H9 (cell line): ENCODE measurements around the gene S100Z. TPM values are rescaled to one million over a fixed set of nuclear protein-coding genes. Genes with fewer than 3 reads are reported as not detected.

Experiments
- DNase-seq: peaks from one replicate; pipeline ENCODE4 v3.0.0-alpha.2; 2017
- H2AFZ ChIP-seq: one replicate; pipeline ENCODE4 v1.6.1; 2013; ENCODE audit warnings: mild to moderate bottlenecking, low read length, control low read depth, moderate library complexity
- H2AK5ac ChIP-seq: 2 replicates; pipeline ENCODE4 v1.6.1; 2013; ENCODE audit warnings: low read length, control low read depth, mixed read lengths; ENCODE audit not compliant: insufficient read length
- H2BK120ac ChIP-seq: one replicate; pipeline ENCODE4 v1.6.1; 2013; ENCODE audit warnings: low read depth, mild to moderate bottlenecking, low read length, control low read depth, inconsistent platforms; ENCODE audit not compliant: poor library complexity, severe bottlenecking
- H2BK12ac ChIP-seq: 2 replicates; pipeline ENCODE4 v1.6.1; 2013; ENCODE audit warnings: low read length, control low read depth, mixed read lengths, low read depth; ENCODE audit not compliant: insufficient read length
- H2BK15ac ChIP-seq: 2 replicates; pipeline ENCODE4 v1.6.1; 2013; ENCODE audit warnings: low read depth, low read length, control low read depth
- H2BK20ac ChIP-seq: one replicate; pipeline ENCODE4 v1.6.1; 2013; ENCODE audit warnings: low read depth, mild to moderate bottlenecking, low read length, control low read depth, inconsistent platforms; ENCODE audit not compliant: poor library complexity, severe bottlenecking
- H2BK5ac ChIP-seq: 2 replicates; pipeline ENCODE4 v1.6.1; 2013; ENCODE audit warnings: low read length, control low read depth, mixed read lengths; ENCODE audit not compliant: insufficient read length
- H3K14ac ChIP-seq: 2 replicates; pipeline ENCODE4 v1.6.1; 2013; ENCODE audit warnings: low read length, control low read depth; ENCODE audit not compliant: insufficient read depth
- H3K18ac ChIP-seq: 2 replicates; pipeline ENCODE4 v1.6.1; 2013; ENCODE audit warnings: low read depth, mild to moderate bottlenecking, mixed read lengths, low read length, control low read depth; ENCODE audit not compliant: insufficient read length
- H3K23ac ChIP-seq: 2 replicates; pipeline ENCODE4 v1.6.1; 2013; ENCODE audit warnings: low read length, control low read depth, mixed read lengths, low read depth; ENCODE audit not compliant: insufficient read length
- H3K23me2 ChIP-seq: 2 replicates; pipeline ENCODE4 v1.6.1; 2013; ENCODE audit warnings: low read depth, mild to moderate bottlenecking, mixed read lengths, low read length, control low read depth; ENCODE audit not compliant: insufficient read length, poor library complexity, severe bottlenecking
- H3K27ac ChIP-seq: 2 replicates; pipeline ENCODE4 v1.5.1; 2013; ENCODE audit warnings: low read length, control low read depth, mixed read lengths, low read depth; ENCODE audit not compliant: insufficient read length
- H3K27me3 ChIP-seq: 2 replicates; pipeline ENCODE4 v1.6.1; 2013; ENCODE audit warnings: low read length, control low read depth, inconsistent platforms; ENCODE audit not compliant: insufficient read depth
- H3K4ac ChIP-seq: 2 replicates; pipeline ENCODE4 v1.6.1; 2013; ENCODE audit warnings: low read depth, mild to moderate bottlenecking, control low read depth, inconsistent platforms, low read length, moderate library complexity
- H3K4me1 ChIP-seq: 2 replicates; pipeline ENCODE4 v1.6.1; 2013; ENCODE audit warnings: low read length, control low read depth, inconsistent platforms; ENCODE audit not compliant: insufficient read depth
- H3K4me2 ChIP-seq: 2 replicates; pipeline ENCODE4 v1.6.1; 2013; ENCODE audit warnings: low read length, control low read depth, mixed read lengths; ENCODE audit not compliant: insufficient read length, insufficient read depth
- H3K56ac ChIP-seq: 2 replicates; pipeline ENCODE4 v1.6.1; 2013; ENCODE audit warnings: low read depth, mild to moderate bottlenecking, mixed read lengths, low read length, control low read depth; ENCODE audit not compliant: insufficient read length
- H3K79me1 ChIP-seq: 2 replicates; pipeline ENCODE4 v1.6.1; 2013; ENCODE audit warnings: low read depth, mild to moderate bottlenecking, moderate library complexity, low read length, control low read depth, inconsistent platforms; ENCODE audit not compliant: insufficient read depth, poor library complexity, severe bottlenecking
- H3K79me2 ChIP-seq: 2 replicates; pipeline ENCODE4 v1.6.1; 2013; ENCODE audit warnings: low read length, control low read depth, inconsistent platforms; ENCODE audit not compliant: insufficient read depth
- H3K9ac ChIP-seq: 2 replicates; pipeline ENCODE4 v1.6.1; 2013; ENCODE audit warnings: low read length, control low read depth, mixed read lengths; ENCODE audit not compliant: insufficient read length; ENCODE audit errors: extremely low read depth
- H3K9me3 ChIP-seq: one replicate; pipeline ENCODE4 v1.6.1; 2013; ENCODE audit warnings: low read depth, low read length, inconsistent platforms; ENCODE audit not compliant: control insufficient read depth
- H3T11ph ChIP-seq: one replicate; pipeline ENCODE4 v1.6.1; 2013; ENCODE audit warnings: mild to moderate bottlenecking, low read length, control low read depth, inconsistent platforms
- H4K20me1 ChIP-seq: one replicate; pipeline ENCODE4 v1.6.1; 2013; ENCODE audit not compliant: control insufficient read depth, insufficient read length, insufficient read depth
- H4K5ac ChIP-seq: 2 replicates; pipeline ENCODE4 v1.6.1; 2013; ENCODE audit warnings: low read depth, mild to moderate bottlenecking, mixed read lengths, low read length, control low read depth; ENCODE audit not compliant: insufficient read length
- H4K8ac ChIP-seq: replicated peaks from 2 replicates; pipeline ENCODE4 v1.6.1; 2013; ENCODE audit warnings: low read length, control low read depth, mixed read lengths, low read depth; ENCODE audit not compliant: insufficient read length
- H4K91ac ChIP-seq: 2 replicates; pipeline ENCODE4 v1.6.1; 2013; ENCODE audit warnings: low read depth, mild to moderate bottlenecking, moderate library complexity, mixed read lengths, low read length, control low read depth; ENCODE audit not compliant: insufficient read length
- H3K27ac Mint-ChIP-seq, 3 experiments: 2 replicates in 2 of 3; 3 replicates in 1 of 3; pipeline ENCODE4 v1.8.0; 2020 to 2021; ENCODE audit warnings: mixed read lengths in 3 of 3, mild to moderate bottlenecking in 1 of 3, moderate library complexity in 1 of 3
- H3K27me3 Mint-ChIP-seq: 2 replicates; pipeline ENCODE4 v1.8.0; 2021; ENCODE audit warnings: low read depth, mild to moderate bottlenecking, moderate library complexity, mixed read lengths
- H3K36me3 Mint-ChIP-seq, 3 experiments: 2 replicates in 2 of 3; 3 replicates in 1 of 3; pipeline ENCODE4 v1.8.0; 2020 to 2021; ENCODE audit warnings: low read depth in 3 of 3, mixed read lengths in 3 of 3; ENCODE audit not compliant: insufficient read depth in 1 of 3
- H3K4me1 Mint-ChIP-seq, 2 experiments: 2 replicates each; pipeline ENCODE4 v1.8.0; 2020; ENCODE audit warnings: mixed read lengths in 2 of 2
- H3K4me3 Mint-ChIP-seq, 2 experiments: 2 replicates in 1 of 2; 3 replicates in 1 of 2; pipeline ENCODE4 v1.8.0; 2020 to 2021; ENCODE audit warnings: mild to moderate bottlenecking in 2 of 2, mixed read lengths in 2 of 2, moderate library complexity in 1 of 2
- H3K9me3 Mint-ChIP-seq, 2 experiments: 2 replicates in 1 of 2; 3 replicates in 1 of 2; pipeline ENCODE4 v1.8.0; 2020; ENCODE audit warnings: mild to moderate bottlenecking in 2 of 2, mixed read lengths in 2 of 2, moderate library complexity in 1 of 2
- CTCF ChIP-seq: fragments of 200-600 bp; sonication (generic); conservative IDR thresholded peaks from 3 replicates; pipeline ENCODE4 v1.8.0; 2021; ENCODE audit warnings: antibody characterized with exemption, mild to moderate bottlenecking
- WGBS: extraction: QIAGEN DNeasy Blood & Tissue Kit; methylation state at CpG from one replicate; pipeline ENCODE4 v1.1.7; 2013; ENCODE audit warnings: missing lambda C conversion rate, low lambda C conversion rate, mixed read lengths; ENCODE audit not compliant: insufficient read length; ENCODE audit errors: extremely low coverage; 5-methylcytosine and 5-hydroxymethylcytosine counted together
- total RNA-seq: library from RNA; stranded (reverse); gene quantifications from 2 replicates; pipeline ENCODE4 v1.2.1, GENCODE V29; 2021

Gene S100Z
- total RNA-seq, 1 experiment from 2014 or later = not detected

DNA sequence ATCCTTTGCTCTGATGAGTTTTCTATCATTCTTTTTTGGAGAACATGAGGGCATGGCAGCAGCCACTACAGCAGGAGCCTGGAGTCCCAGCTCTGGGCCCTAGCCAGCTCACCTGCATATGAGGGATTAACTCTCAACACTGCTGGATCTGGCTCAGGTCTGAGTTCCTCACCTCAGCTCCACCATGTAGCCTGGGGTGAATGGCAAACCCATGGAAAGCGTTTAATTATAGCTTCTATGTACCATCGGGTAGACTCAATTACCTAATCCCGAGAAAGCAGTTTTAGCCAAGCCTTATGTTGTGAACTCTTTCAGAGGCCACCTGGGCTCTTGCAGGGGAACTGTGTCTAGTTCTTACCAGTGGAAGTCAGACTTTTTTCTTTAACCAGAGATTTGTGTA, 3.9 kb upstream of the S100Z start:
- Mint-ChIP-seq H3K9me3 (peaks cover 9 to 13% of the 10 kb centered on the region in 2 experiments), H3K27me3 (no peaks in the 10 kb centered on the region; the same call in 1 of the 2 replicates), H3K36me3 (peaks cover 2 to 18% (median 3%) of the 10 kb centered on the region in 3 experiments; a peak in 6 of 7 replicates), H3K27ac (no peak overlapping the region), H3K4me1 (peaks cover 3 to 6% of the 10 kb centered on the region in 2 experiments; a peak in 3 of 4 replicates), H3K4me3 (no peak overlapping the region)
- H3K4me1 ChIP-seq = no peaks in the 10 kb centered on the region
- no peak overlapping the region for H3K56ac ChIP-seq
- no peak overlapping the region for H2BK15ac ChIP-seq
- no peak overlapping the region for H3K23ac ChIP-seq
- no peak overlapping the region for H3T11ph ChIP-seq
- H2AFZ ChIP-seq = no peak overlapping the region
- H3K4me2 ChIP-seq = no peak overlapping the region
- no peaks in the 10 kb centered on the region for H3K79me2 ChIP-seq
- no peak overlapping the region for H2AK5ac ChIP-seq
- WGBS = no CpG with 5 or more reads among the region's 3 CpGs
- H3K27ac ChIP-seq = no peak overlapping the region
- H3K9me3 ChIP-seq = no peaks in the 10 kb centered on the region
- no peak overlapping the region for H3K4ac ChIP-seq
- no peaks in the 10 kb centered on the region for H3K27me3 ChIP-seq
- no peak overlapping the region for H2BK5ac ChIP-seq
- no peak overlapping the region for H4K5ac ChIP-seq
- H3K9ac ChIP-seq = no peak overlapping the region
- H4K20me1 ChIP-seq = no peaks in the 10 kb centered on the region
- H3K23me2 ChIP-seq = no peaks in the 10 kb centered on the region
- H4K8ac ChIP-seq = no peak overlapping the region
- H3K14ac ChIP-seq = no peak overlapping the region
- H2BK12ac ChIP-seq = no peak overlapping the region
- H3K18ac ChIP-seq = no peak overlapping the region
- H2BK120ac ChIP-seq = no peak overlapping the region
- no peaks in the 10 kb centered on the region for H3K79me1 ChIP-seq
- DNase-seq = no peak
- H2BK20ac ChIP-seq = no peak overlapping the region
- H4K91ac ChIP-seq = no peak overlapping the region
- no peak for TF ChIP-seq CTCF
